NCI-H446 (cell line): ENCODE results near the gene PLCB1.
"Not testable (repeated sequence)": the region's sequence is repeated elsewhere in the genome, so short reads cannot be mapped to it uniquely, and the experiment has no call there.

Experiments used
- DNase-seq, 2 experiments: peaks; one replicate each; lab custom pipeline; 2025; lab: John Stamatoyannopoulos, UW

Gene PLCB1

DNA sequence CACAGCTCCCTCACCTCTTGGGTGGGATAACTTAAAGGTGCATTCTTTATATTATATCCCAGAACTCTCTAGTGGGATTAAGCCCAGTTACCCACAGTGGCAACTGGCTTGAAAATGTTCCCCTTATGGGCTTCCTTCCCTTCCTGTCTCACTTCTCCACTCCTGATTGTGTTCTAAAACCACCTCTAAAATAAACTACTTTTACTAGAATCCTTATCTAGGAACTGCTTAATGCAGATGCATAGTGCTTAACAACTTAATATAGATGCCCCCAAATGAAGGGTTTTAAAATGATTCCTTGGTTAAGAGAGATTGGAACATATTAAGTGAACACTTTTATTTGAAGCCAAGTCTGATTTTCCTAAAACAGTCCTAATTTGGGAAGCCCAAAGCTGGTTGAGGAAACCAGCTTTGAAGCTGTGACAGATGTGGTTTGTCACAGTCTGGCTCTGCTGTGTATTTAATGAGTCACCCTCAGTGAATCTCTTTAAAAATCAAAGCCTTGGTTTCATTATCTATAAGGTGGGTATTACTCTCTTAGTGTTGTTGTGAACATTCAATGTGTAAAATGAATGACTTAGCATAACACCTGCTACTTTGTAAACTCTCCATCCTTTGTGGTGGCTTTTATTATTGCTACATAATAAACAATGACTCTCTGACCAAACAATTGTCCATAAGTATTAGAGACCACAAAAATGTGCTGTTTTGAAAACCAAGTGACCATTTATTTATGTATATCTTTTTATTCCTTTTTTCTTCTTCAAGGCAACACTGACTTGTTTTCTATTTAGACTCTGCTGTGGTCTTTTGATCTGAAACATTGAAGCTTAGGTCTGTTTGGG, 24.4 kb downstream of the PLCB1 start:
- DNase-seq = peak in 1 of 2 experiments; percentile 58

DNA sequence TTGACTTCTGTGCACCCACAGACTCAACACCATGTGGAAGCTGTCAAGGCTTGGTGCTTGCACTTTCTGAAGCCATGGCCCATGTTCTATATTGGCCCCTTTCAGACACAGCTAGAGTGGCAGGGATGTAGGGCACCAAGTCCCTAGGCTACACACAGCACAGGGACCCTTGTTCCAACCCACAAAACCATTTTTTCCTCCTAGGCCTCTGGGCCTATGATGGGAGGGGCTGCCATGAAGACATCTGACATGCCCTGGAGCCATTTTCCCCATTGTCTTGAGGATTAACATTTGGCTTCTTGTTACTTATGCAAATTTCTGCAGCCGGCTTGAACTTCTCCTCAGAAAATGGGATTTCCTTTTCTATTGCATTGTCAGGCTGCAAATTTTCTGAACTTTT, 27.2 kb downstream of the PLCB1 start:
- not testable (repeated sequence) for DNase-seq

DNA sequence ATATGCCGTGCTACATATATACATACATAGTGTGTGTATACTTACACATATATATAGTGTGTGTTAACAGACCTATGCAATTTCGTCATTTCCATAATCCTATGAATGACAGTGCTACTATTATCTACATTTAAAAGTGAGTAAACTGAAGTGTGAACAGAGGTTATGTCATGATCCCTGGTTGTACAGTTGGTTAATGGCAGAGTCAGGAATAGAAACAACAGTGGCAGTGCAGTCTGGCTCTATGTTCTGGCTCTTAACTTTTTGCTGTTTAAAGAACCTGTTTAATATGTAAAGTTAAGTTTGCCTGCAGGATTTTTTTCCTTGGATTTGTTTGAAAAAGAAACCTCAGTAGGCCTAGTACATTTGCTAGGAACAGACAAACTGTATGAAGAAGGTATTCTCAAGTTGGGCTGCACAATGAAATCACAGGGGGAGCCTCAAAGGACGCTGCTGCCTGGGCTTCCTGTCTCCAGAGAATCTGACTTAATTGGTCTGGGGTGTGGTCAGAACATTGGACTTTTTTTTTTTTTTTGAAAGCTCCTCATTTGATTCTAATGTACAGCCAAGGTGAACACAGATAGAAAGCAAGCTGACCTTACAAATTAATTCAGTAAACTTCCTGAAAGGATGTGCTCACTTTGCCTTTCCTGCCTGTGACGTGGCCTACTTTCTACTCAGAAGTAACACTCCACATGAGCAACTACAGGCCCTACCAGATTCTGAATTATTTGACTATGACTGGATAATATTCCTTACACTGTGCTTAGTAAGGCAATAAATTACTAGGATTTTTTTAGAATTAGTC, 29.4 kb downstream of the PLCB1 start:
- no peak for DNase-seq

DNA sequence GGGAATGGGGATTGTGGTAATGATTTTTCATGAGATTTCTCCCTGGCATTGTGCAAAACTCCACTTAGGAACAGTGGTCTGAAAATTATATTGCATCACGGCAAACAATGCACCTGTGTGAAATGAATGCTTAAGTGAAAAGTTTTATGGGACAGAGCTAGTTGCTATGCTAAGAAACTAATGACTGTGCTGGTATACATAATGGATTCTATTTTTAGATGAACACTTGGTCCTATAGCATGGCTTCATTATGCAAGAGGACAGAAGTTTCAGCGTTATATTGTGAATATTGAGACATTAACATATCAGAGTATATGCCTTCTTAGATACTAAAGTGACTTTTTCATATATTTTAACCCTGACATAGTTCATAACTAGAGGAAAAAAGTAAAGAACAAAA, 30.5 kb downstream of the PLCB1 start:
- DNase-seq = no peak

- no peak for DNase-seq
These were observed 31.5 kb downstream of the PLCB1 start for GRCh38 chr20:8163543-8163942.

DNA sequence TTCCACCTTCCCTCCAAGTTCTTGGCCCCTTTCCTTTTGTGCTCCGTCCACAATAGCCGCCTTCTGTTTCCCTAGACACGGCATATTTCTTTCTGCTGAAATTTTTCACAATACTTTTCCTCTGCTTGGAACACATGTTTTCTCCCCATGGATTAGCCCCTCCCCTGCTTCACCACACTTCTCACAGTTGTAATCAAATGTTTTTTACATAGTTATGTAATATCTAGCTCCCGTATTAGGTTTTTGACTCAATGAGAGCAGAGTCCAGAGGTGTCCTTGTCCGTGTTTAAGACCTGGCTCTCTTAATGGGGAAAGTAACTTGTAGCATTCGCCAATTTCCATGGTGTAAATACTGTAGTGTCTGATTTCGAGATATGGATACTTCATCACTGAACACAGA, 34.7 kb downstream of the PLCB1 start:
- no peak for DNase-seq

- DNase-seq = no peak
These were observed 36.8 kb downstream of the PLCB1 start for GRCh38 chr20:8168785-8169288.

DNA sequence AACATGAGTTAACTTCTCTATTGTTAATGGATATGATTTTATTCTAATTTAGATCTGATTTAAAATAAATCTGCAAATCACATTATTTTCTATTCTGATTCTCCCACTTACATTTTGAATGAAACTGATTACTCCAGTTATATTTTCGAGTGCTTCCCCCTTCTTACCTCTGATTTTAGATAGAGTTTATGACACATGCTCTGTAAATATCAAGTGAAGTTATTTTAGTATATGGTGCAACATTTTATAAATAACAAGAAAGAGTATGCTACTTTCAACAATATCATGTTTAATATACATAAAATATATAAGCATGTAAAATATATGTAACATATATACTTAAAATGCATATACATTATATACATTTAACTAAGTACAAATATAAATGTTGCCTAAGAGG, 38.9 kb downstream of the PLCB1 start:
- DNase-seq = no peak

- DNase-seq = no peak
These were observed 40.1 kb downstream of the PLCB1 start for GRCh38 chr20:8172191-8172590.

- peak in 1 of 2 experiments; percentile 18 for DNase-seq
These were observed 43.9 kb downstream of the PLCB1 start for GRCh38 chr20:8175741-8176675.

- no peak for DNase-seq
These were observed 51.5 kb downstream of the PLCB1 start for GRCh38 chr20:8183526-8183925.

- DNase-seq = no peak
These were observed 55.7 kb downstream of the PLCB1 start for GRCh38 chr20:8187740-8188139.

DNA sequence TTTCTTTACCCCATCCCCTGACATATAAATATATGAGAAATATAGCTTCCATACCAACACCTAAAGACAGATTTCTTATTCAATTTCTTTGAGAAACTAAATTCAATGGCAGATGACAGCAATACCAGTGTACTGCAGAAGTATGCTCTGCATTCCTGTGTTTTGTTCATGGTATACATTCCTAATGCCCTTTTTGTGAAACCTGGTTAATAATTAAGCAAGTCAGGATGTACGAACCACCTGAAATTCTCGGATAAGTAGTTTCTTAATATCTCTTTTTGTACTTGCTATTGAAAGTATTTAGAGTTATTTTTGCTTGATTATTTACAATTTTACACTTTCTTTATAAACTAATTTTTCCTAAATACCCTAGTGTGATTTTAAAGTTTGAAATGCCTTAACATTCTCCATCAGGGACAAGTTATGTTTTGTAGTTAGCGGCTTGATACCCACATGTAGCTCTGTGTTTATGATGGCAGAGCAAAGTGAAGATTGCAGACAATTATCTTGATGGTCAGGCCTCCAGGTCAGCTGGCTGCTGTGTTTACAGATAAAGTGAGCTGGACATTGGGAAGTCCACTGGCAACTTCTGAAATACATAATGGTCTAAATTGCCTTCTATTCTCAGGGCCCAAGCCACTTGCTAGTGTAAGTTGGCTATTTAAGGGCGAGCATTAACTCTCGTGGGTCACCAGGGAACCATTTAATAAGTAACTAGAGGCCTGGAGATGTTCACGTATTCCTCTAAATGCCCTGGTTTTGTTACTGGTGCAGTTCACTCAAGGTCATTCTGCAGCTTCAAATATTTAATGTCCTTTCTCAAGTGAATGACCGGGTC, 58.2 kb downstream of the PLCB1 start:
- no peak for DNase-seq

- no peak for DNase-seq
These were observed 62.7 kb downstream of the PLCB1 start for GRCh38 chr20:8194721-8195120.

DNA sequence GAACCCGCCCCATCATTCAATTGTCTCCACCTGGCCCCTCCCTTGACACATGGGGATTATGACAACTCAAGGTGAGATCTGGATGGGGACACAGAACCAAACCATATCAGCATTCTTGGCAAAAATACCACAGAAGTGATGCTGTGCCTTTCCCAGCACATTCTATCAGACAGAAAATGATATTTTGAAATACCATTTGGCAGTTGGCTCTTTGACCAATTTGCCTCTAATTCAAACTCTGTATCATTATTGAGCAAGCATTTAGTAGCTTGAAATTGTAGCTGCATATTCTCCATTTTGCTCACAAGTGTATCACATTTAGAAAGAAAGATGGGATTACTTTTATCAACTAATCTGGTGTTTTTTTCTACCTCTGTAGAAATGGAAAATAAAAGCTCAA, 64.0 kb downstream of the PLCB1 start:
- DNase-seq = no peak

DNA sequence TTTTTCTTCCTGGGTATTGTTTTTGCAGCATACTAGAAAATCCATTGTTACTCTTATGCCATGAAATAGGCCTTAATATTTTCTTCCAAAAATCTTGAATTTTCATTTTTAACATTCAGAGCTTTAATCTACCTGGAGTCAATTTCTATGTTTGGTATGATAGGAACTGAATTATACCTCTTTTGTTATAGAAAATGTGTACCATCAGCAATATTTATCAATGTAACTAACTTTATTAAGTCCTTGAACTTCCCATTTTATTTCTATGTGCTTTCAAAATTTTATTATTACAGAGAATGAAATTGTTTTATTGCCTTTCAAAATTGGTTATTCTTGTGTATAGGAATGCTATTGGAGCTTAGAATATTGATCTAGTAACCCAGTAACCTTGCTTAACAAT, 68.2 kb downstream of the PLCB1 start:
- DNase-seq = no peak

DNA sequence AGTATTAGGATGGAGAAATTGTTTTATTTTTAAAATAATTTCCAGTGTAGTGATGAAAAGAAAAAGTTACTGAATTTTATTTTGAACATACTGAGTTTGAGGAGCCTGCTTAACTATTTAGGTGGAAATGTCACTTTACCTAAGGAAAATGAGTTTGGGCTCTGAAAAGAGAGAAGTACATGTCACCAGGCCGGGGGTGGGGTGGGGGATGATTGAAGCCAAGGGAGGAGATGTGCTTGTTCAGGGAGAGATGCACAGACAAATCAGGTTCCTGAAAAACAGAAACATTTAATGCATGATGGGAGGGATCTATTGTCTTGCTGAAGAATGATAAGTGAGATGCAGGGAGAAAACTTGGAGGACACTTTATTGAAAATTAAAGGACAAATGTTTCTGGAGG, 71.3 kb downstream of the PLCB1 start:
- DNase-seq = no peak

GRCh38 chr20:8205996-8206395, 73.9 kb downstream of the PLCB1 start:
- DNase-seq = no peak

- no peak for DNase-seq
These were observed 76.2 kb downstream of the PLCB1 start for GRCh38 chr20:8208226-8208625.

GRCh38 chr20:8209061-8209460, 77.0 kb downstream of the PLCB1 start:
- DNase-seq = no peak

- no peak for DNase-seq
These were observed 78.7 kb downstream of the PLCB1 start for GRCh38 chr20:8210749-8211148.
